Activated CD4-positive, alpha-beta T cell treated with anti-CD3 and anti-CD28 coated beads for 24 hours (primary cell): ENCODE data around the gene ADARB2.
"Not testable (repeated sequence)": the region's sequence is repeated elsewhere in the genome, so short reads cannot be mapped to it uniquely, and the experiment has no call there.

Experiments
- DNase-seq, 2 donors: peaks; one replicate each; pipeline ENCODE4 v3.0.0-alpha.2; 2020; ENCODE audit warnings: low read depth in 2 of 2

ADARB2 gene

GRCh38 chr10:1232164-1232911 is 505.0 kb downstream of the ADARB2 start:
- DNase-seq: no peak

GRCh38 chr10:1230592-1231275 is 506.6 kb downstream of the ADARB2 start:
- no peak for DNase-seq

- no peak for DNase-seq
Observed at GRCh38 chr10:1230138-1230537, 507.2 kb downstream of the ADARB2 start.

GRCh38 chr10:1229574-1229973 is 507.8 kb downstream of the ADARB2 start:
- DNase-seq: no peak

GRCh38 chr10:1229116-1229515 is 508.2 kb downstream of the ADARB2 start:
- no peak for DNase-seq

- no peak for DNase-seq
Observed at GRCh38 chr10:1228467-1228975, 508.8 kb downstream of the ADARB2 start.

GRCh38 chr10:1227510-1228402 is 509.6 kb downstream of the ADARB2 start:
- DNase-seq: no peak

- not testable (repeated sequence) for DNase-seq
Observed at GRCh38 chr10:1226907-1227306, 510.4 kb downstream of the ADARB2 start.

- DNase-seq: not testable (repeated sequence)
Observed at GRCh38 chr10:1219874-1220273, 517.5 kb downstream of the ADARB2 start.

GRCh38 chr10:1217661-1218060 is 519.7 kb downstream of the ADARB2 start:
- no peak for DNase-seq

- no peak for DNase-seq
Observed at GRCh38 chr10:1217237-1217587, 520.1 kb downstream of the ADARB2 start.

GRCh38 chr10:1216574-1217236 is 520.6 kb downstream of the ADARB2 start:
- DNase-seq: no peak

GRCh38 chr10:1215862-1216573 is 521.3 kb downstream of the ADARB2 start:
- no peak for DNase-seq

GRCh38 chr10:1214882-1215540 is 522.3 kb downstream of the ADARB2 start:
- DNase-seq: no peak

- no peak for DNase-seq
Observed at GRCh38 chr10:1214071-1214675, 523.2 kb downstream of the ADARB2 start.

- no peak for DNase-seq
Observed at GRCh38 chr10:1213252-1214070, 523.9 kb downstream of the ADARB2 start.

- DNase-seq: no peak
Observed at GRCh38 chr10:1212571-1213141, 524.7 kb downstream of the ADARB2 start.

- DNase-seq: no peak
Observed at GRCh38 chr10:1211844-1212570, 525.3 kb downstream of the ADARB2 start.
